GM19438 (cell line): ENCODE data around the gene PRMT3.
A peak's percentile ranks its signal among the peaks of the same experiment; 100 is the strongest.
"Not testable (repeated sequence)": the region's sequence is repeated elsewhere in the genome, so short reads cannot be mapped to it uniquely, and the experiment has no call there.

Experiments
- ATAC-seq: cut with Tn5 transposase; IDR thresholded peaks from one replicate; pipeline ENCODE4 v1.9.1; 2021; ENCODE audit warnings: low read depth; ENCODE audit not compliant: unreplicated experiment

PRMT3 gene

DNA sequence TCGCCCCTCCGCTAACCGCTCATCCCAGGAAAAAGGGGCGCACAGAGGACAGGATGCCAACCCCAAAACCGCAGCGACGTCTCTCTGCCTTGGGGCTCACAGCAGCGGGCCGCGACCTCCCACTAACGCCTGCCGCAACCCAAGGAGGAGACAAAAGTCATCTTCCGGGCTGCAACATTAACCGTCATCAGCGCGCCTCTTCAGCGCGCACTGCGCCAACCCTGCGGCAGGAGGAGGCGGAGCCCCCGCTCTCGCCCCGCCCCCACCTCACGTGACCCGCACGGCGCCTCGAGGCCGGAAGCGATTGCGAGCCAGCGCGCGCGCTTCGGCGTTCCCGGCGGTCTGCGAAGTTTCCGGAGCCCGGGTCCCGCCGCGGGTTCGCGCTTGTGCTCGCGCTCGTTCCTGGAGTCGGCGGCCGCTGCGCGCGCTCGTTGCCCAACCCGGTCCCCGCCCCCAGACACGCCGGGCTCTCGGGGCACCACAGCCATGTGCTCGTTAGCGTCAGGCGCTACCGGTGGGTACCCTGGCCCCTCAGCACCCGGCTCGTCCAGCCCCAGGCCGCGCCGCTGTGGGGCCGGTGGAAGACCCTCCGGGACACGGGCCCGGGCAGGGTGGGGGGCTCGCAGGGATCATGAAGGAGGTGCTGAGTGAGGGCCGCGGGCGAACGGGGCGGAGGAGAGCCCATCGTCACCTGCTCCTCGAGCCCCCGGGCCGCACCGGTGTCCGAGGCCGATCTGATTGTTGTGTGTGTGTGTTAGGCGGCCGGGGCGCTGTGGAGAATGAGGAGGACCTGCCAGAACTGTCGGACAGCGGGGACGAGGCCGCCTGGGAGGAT, at the start of gene PRMT3:
Gene PRMT3 (plus strand): TSS at position 456 of the 835 bp plus-strand sequence. CDS start 31 bp downstream, at position 487.
- ATAC-seq, result peak; percentile 79

DNA sequence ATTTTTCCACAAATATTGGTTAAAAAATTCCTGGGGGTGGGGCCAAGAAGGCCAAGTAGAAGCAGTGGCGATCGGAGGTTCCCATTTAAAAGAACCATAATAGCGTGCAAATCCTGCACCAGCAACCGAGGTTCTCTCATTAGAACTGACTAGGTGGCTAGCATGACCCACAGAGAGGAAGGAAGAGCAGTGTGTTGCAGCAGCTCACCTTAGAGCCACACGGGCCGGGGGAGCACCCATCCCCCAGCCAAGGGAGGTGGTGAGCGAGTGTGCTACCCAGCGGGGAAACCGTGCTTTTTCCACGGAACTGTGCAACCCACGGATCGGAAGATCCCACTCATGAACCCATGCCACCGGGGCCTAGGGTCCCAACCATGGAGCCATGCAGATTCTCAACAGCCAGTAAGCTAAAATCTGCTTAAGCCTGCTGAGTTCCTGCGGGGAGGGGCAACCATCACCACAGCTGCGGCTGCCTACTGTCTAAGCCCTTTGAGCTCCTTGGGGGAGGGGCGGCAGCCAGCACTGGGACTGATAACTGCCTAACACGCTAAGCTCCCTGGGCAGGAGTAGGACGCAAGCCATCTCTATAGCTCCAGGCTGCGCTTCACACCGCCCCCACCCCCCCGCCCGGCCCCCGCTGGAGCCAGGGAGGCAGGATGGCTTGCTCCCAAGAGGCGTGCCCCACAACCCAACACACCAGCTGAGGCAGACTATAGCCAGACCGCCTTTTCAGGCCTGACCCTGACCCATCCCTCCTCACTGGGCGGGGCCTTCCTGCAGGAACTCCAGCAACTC, 45.0 kb upstream of the PRMT3 start:
- no peak for ATAC-seq

- no peak for ATAC-seq
Observed at GRCh38 chr11:20351136-20351535, 36.4 kb upstream of the PRMT3 start.

DNA sequence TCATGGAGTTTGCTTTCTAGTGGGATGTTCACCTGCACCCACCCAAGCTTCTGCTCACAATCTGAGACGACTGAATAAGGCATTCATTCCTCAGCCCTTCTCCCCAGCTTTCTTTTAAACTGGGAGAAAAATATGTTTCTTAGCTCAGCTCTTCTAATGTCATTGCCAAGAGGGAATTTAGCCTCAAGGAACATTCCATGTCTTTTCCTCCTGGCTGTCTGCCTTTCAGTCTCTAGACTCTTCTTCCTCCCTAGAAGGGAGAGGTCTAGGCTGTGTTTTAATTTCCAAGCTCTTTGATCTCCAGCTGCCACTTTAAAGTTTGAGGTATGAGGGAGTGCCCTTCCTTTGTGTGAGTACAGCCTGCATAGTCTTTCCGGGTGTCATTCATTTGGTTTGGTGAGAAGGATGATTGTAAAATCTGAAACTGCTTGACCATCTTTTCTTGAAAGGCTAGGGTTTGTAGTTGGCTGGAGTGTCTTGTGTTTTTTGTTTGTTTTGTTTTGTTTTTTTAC, 35.7 kb upstream of the PRMT3 start:
- ATAC-seq, result no peak

GRCh38 chr11:20353829-20354434, 33.6 kb upstream of the PRMT3 start:
- ATAC-seq, result no peak

DNA sequence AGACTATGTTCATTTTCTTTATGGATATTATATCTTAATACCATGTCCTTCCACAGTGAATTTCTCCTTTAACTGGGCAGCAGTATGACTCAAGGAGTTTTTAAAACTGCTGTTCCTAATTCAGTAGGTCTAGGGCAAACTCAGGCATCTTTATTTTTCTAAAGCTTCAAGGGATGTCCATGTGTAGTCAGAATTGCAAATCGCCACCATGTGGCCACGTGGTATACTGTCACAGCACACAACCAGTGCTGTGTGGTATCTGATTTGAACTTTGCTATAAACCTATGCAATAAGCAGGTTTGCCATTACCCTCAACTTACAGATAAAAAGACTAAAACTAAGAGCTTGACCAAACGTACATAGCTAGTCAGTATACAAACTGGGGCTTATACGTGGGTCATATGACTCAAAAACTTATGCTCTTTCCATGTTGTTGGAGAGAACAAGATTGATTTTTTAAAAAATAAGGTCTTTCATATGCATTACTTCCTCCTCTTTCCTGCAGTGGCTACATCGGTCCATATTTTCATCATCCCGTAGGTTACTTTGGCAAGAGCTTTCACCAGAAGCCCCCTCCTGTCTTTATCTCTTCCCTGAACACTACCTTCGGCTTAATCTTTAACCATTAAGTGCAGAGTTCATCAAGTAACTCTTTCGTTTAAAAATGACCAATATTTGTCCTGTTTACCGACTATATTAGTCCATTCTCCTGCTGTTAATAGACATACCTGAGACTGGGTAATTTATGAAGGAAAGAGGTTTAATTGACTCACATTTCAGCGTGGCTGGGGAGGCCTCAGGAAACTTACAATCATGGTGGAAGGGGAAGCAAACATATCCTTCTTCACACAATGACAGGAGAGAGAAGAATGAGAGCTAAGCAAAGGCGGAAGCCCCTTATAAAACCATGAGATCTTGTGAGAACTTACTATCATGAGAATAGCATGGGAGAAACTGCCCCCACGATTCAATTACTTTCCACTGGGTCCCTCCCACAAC, 32.0 kb upstream of the PRMT3 start:
- ATAC-seq, result peak; percentile 78

DNA sequence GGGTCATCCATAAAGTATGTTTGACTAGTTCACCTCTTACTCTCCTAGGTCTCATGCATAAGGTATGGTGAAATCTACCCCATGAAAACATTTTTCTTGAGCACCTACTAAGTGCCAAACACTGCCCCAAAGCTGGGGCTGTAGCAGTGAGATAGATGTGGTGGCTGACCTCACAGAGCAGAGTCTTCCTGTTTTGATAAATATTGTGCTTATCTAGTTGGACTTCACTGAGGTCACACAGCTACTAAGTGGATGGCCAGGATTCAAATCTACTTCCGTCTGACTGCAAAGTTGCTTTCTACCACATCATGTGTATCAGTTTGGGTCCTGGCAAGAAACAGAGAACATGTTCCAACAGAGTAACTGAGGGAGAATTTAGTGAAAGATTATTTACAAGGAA, 30.4 kb upstream of the PRMT3 start:
- no peak for ATAC-seq

- no peak for ATAC-seq
Observed at GRCh38 chr11:20360650-20361049, 26.9 kb upstream of the PRMT3 start.

- ATAC-seq, result no peak
Observed at GRCh38 chr11:20362481-20362880, 25.0 kb upstream of the PRMT3 start.

DNA sequence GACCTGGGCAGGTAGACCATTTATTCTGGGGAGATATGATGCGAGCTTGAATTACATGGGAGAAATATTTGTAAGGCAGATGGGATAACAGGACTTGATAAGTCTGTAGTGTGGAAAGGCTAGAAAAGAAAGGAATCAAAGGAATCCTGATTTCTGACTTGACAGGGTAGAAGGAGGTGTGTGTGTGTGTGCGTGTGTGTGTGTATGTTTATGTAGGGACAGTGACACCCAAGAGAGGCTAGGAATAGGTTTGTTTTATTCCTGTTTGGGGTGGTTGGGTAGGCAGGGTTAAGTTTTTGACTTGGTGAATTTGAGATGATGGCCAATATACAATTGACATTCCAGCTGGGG, 24.4 kb upstream of the PRMT3 start:
- peak; percentile 11 for ATAC-seq

- peak; percentile 90 for ATAC-seq
Observed at GRCh38 chr11:20363500-20364340, 23.8 kb upstream of the PRMT3 start, which contains the start of gene HTATIP2. Gene HTATIP2 (plus strand): TSS chr11:20363714. CDS start chr11:20364238, 524 bp downstream.

DNA sequence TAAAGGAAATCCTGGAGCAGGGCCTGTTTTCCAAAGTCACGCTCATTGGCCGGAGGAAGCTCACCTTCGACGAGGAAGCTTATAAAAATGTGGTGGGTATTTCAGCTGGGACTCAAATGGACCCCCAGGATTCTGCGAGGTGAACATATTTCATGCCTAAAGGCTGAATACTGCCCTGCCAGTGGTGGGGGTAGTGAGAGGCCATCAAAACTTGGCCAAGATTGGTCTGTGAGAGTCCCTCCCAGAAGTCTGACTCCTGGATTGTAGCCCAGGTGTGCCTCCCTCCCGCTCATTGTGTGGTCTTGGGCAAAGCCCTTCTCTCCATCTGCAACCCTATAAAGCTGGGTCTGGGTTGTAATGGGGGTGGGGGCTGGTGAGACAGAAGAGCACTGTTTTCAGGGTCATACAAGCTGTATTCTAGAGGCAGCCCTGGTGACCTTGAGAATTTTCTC, 23.1 kb upstream of the PRMT3 start:
- no peak for ATAC-seq

DNA sequence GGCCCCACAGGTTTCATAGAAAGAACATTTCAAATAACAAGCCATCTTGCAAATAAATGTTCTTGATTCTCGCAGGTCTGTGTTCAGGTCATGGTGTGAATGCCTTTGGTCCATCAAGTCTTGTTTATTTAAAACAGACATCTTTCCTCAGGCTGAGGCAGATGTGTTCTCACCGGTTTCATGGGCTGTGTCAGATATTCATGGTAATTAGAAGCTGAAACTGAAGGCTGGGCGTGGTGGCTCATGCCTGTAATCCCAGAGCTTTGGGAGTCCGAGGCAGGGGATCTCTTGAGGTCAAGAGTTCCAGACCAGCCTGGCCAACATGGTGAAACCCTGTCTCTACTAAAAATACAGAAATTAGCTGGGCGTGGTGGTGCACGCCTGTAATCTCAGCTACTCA, 22.1 kb upstream of the PRMT3 start:
- ATAC-seq, result not testable (repeated sequence)

- ATAC-seq, result no peak
Observed at GRCh38 chr11:20367313-20367948, 20.1 kb upstream of the PRMT3 start.

DNA sequence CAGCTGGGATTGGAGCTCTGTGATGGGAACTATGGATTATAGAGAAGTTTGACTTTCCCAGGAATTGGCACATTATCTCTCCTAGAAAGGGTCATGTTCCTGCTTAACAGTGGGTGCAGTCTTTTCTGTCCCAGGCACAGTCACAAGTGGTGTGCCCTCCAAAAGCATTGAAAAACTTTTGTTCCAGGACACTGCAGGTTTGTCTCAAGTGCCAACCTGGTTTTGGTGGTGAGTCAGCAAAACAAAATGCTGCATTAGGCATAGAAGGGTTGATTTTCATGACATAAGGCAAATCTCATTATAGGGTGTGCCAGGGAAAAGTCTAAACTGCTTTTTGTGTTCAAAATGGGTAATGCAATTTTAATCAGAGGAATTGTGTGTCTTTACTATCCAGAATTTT, 19.1 kb upstream of the PRMT3 start:
- ATAC-seq, result no peak

GRCh38 chr11:20369826-20370225, 17.7 kb upstream of the PRMT3 start:
- ATAC-seq, result no peak

- no peak for ATAC-seq
Observed at GRCh38 chr11:20372081-20372626, 15.4 kb upstream of the PRMT3 start.

GRCh38 chr11:20373147-20373546, 14.4 kb upstream of the PRMT3 start:
- no peak for ATAC-seq
